AG04450 (cell line): ENCODE results near the gene SPDYE17. TPM values are rescaled to one million over a fixed set of nuclear protein-coding genes. Genes with fewer than 3 reads are reported as not detected.

ENCODE experiments used
- polyA plus RNA-seq: library from polyadenylated mRNA; depleted of rRNA; stranded (reverse); fragments of >200 nt; gene quantifications from 2 replicates; pipeline ENCODE4 v1.2.3, GENCODE V29; 2011; rRNA removed
- small RNA-seq: library from RNA; depleted of rRNA; stranded (forward); fragments of <200 nt; gene quantifications from one replicate; pipeline ENCODE3, GENCODE V24; 2012; ENCODE audit warnings: low read depth; ENCODE audit not compliant: insufficient read length

The SPDYE17 gene
- polyA plus RNA-seq, 1 experiment: not detected

Small RNAs within 50 kb of the gene (small RNA-seq; reads per million reads assigned to genes)
- not detected for gene RF00019

Other genes starting within 250 kb of the SPDYE17 start
- 0.11 TPM in 1 of 2 replicates, not detected in the other for gene SPDYE18, start 30.2 kb upstream of the SPDYE17 start, polyA plus RNA-seq
- 8.8 and 9.0 TPM in 2 replicates for gene CCDC146, start 90.3 kb upstream of the SPDYE17 start, polyA plus RNA-seq
- gene FGL2, start 167.5 kb upstream of the SPDYE17 start, polyA plus RNA-seq: 28.8 TPM in 2 replicates